ENCODE results near the gene RAD51.

GRCh38 chr15:40763801-40764628 is 69.0 kb downstream of the RAD51 start, which contains the start of gene GCHFR:
- TF ChIP-seq, protein P1, sequence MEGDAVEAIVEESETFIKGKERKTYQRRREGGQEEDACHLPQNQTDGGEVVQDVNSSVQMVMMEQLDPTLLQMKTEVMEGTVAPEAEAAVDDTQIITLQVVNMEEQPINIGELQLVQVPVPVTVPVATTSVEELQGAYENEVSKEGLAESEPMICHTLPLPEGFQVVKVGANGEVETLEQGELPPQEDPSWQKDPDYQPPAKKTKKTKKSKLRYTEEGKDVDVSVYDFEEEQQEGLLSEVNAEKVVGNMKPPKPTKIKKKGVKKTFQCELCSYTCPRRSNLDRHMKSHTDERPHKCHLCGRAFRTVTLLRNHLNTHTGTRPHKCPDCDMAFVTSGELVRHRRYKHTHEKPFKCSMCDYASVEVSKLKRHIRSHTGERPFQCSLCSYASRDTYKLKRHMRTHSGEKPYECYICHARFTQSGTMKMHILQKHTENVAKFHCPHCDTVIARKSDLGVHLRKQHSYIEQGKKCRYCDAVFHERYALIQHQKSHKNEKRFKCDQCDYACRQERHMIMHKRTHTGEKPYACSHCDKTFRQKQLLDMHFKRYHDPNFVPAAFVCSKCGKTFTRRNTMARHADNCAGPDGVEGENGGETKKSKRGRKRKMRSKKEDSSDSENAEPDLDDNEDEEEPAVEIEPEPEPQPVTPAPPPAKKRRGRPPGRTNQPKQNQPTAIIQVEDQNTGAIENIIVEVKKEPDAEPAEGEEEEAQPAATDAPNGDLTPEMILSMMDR (conservative IDR thresholded peaks at IDR 0.05) = no peak; the same call in 1 of the 2 replicates
- TF ChIP-seq ZFX (IDR thresholded peaks at IDR 0.05) = no peak

Data from C4-2B (cell line).